ENCODE data around the gene LRP1B. TPM values are rescaled to one million over a fixed set of nuclear protein-coding genes. Genes with fewer than 3 reads are reported as not detected.
"Not testable (repeated sequence)": the region's sequence is repeated elsewhere in the genome, so short reads cannot be mapped to it uniquely, and the experiment has no call there.

Gene LRP1B
- polyA plus RNA-seq, 1 donor, result 1.0 TPM

- H3K9me3 ChIP-seq (ENCODE audit: control insufficient read depth, low read depth, low read length), result peaks cover 15% of the 10 kb centered on the region
- peak in 1 of 2 donors; percentile 26 for DNase-seq
- not testable (repeated sequence) for H3K36me3 ChIP-seq (ENCODE audit: control insufficient read depth, insufficient read depth, low read length); H3K27ac ChIP-seq (ENCODE audit: low read length); H3K27me3 ChIP-seq (ENCODE audit: control insufficient read depth, insufficient read depth, low read length); H3K4me1 ChIP-seq (ENCODE audit: control insufficient read depth, insufficient read depth, low read length); H3K4me3 ChIP-seq (ENCODE audit: low read length)
- WGBS (ENCODE audit: insufficient coverage, low lambda C conversion rate), result no CpG with 5 or more reads among the region's 4 CpGs
Measured at GRCh38 chr2:140415035-140415434, 1715.8 kb downstream of the LRP1B start.

GRCh38 chr2:140410695-140411094 is 1720.1 kb downstream of the LRP1B start:
- Histone ChIP-seq H3K4me1 (ENCODE audit: control insufficient read depth, insufficient read depth, low read length) (no peaks in the 10 kb centered on the region), H3K27me3 (ENCODE audit: control insufficient read depth, insufficient read depth, low read length) (no peaks in the 10 kb centered on the region), H3K27ac (ENCODE audit: low read length) (no peak overlapping the region), H3K36me3 (ENCODE audit: control insufficient read depth, insufficient read depth, low read length) (no peaks in the 10 kb centered on the region), H3K9me3 (ENCODE audit: control insufficient read depth, low read depth, low read length) (peaks cover 8% of the 10 kb centered on the region), H3K4me3 (ENCODE audit: low read length) (no peak overlapping the region)
- no CpG with 5 or more reads among the region's 2 CpGs for WGBS (ENCODE audit: insufficient coverage, low lambda C conversion rate)
- no peak for DNase-seq

- H3K27ac ChIP-seq (ENCODE audit: low read length), result no peak overlapping the region
- no peaks in the 10 kb centered on the region for H3K4me1 ChIP-seq (ENCODE audit: control insufficient read depth, insufficient read depth, low read length)
- WGBS (ENCODE audit: insufficient coverage, low lambda C conversion rate), result 100% methylated on average over 1 of the region's 2 CpGs
- DNase-seq, result no peak
- peaks cover 4% of the 10 kb centered on the region for H3K9me3 ChIP-seq (ENCODE audit: control insufficient read depth, low read depth, low read length)
- H3K36me3 ChIP-seq (ENCODE audit: control insufficient read depth, insufficient read depth, low read length), result no peaks in the 10 kb centered on the region
- no peak overlapping the region for H3K4me3 ChIP-seq (ENCODE audit: low read length)
- no peaks in the 10 kb centered on the region for H3K27me3 ChIP-seq (ENCODE audit: control insufficient read depth, insufficient read depth, low read length)
Measured at GRCh38 chr2:140401056-140401455, 1729.8 kb downstream of the LRP1B start.

GRCh38 chr2:140392824-140393223 is 1738.0 kb downstream of the LRP1B start:
- Histone ChIP-seq H3K27ac (ENCODE audit: low read length) (no peak overlapping the region), H3K4me1 (ENCODE audit: control insufficient read depth, insufficient read depth, low read length) (peaks cover 12% of the 10 kb centered on the region), H3K36me3 (ENCODE audit: control insufficient read depth, insufficient read depth, low read length) (no peaks in the 10 kb centered on the region), H3K9me3 (ENCODE audit: control insufficient read depth, low read depth, low read length) (no peaks in the 10 kb centered on the region), H3K4me3 (ENCODE audit: low read length) (no peak overlapping the region), H3K27me3 (ENCODE audit: control insufficient read depth, insufficient read depth, low read length) (no peaks in the 10 kb centered on the region)
- no CpG with 5 or more reads among the region's 2 CpGs for WGBS (ENCODE audit: insufficient coverage, low lambda C conversion rate)
- DNase-seq, result peak; percentile 8 to 26

GRCh38 chr2:140384946-140385345 is 1745.9 kb downstream of the LRP1B start:
- no peak for DNase-seq
- Histone ChIP-seq H3K4me3 (ENCODE audit: low read length) (no peak overlapping the region), H3K27me3 (ENCODE audit: control insufficient read depth, insufficient read depth, low read length) (no peaks in the 10 kb centered on the region), H3K27ac (ENCODE audit: low read length) (no peak overlapping the region), H3K4me1 (ENCODE audit: control insufficient read depth, insufficient read depth, low read length) (no peaks in the 10 kb centered on the region), H3K36me3 (ENCODE audit: control insufficient read depth, insufficient read depth, low read length) (no peaks in the 10 kb centered on the region), H3K9me3 (ENCODE audit: control insufficient read depth, low read depth, low read length) (no peaks in the 10 kb centered on the region)
- WGBS (ENCODE audit: insufficient coverage, low lambda C conversion rate), result no CpG with 5 or more reads among the region's 6 CpGs

GRCh38 chr2:140383781-140384180 is 1747.0 kb downstream of the LRP1B start:
- Histone ChIP-seq H3K4me3 (ENCODE audit: low read length) (no peak overlapping the region), H3K27me3 (ENCODE audit: control insufficient read depth, insufficient read depth, low read length) (no peaks in the 10 kb centered on the region), H3K36me3 (ENCODE audit: control insufficient read depth, insufficient read depth, low read length) (no peaks in the 10 kb centered on the region), H3K27ac (ENCODE audit: low read length) (no peak overlapping the region), H3K9me3 (ENCODE audit: control insufficient read depth, low read depth, low read length) (no peaks in the 10 kb centered on the region), H3K4me1 (ENCODE audit: control insufficient read depth, insufficient read depth, low read length) (no peaks in the 10 kb centered on the region)
- 88% methylated on average over 1 of the region's 4 CpGs for WGBS (ENCODE audit: insufficient coverage, low lambda C conversion rate)
- DNase-seq, result no peak

- no CpG with 5 or more reads among the region's 5 CpGs for WGBS (ENCODE audit: insufficient coverage, low lambda C conversion rate)
- Histone ChIP-seq H3K4me1 (ENCODE audit: control insufficient read depth, insufficient read depth, low read length) (no peaks in the 10 kb centered on the region), H3K27me3 (ENCODE audit: control insufficient read depth, insufficient read depth, low read length) (no peaks in the 10 kb centered on the region), H3K4me3 (ENCODE audit: low read length) (no peak overlapping the region), H3K36me3 (ENCODE audit: control insufficient read depth, insufficient read depth, low read length) (no peaks in the 10 kb centered on the region), H3K27ac (ENCODE audit: low read length) (no peak overlapping the region), H3K9me3 (ENCODE audit: control insufficient read depth, low read depth, low read length) (no peaks in the 10 kb centered on the region)
- no peak for DNase-seq
Measured at GRCh38 chr2:140376686-140377085, 1754.1 kb downstream of the LRP1B start.

GRCh38 chr2:140363131-140363530 is 1767.7 kb downstream of the LRP1B start:
- Histone ChIP-seq H3K36me3 (ENCODE audit: control insufficient read depth, insufficient read depth, low read length) (no peaks in the 10 kb centered on the region), H3K9me3 (ENCODE audit: control insufficient read depth, low read depth, low read length) (no peaks in the 10 kb centered on the region), H3K4me3 (ENCODE audit: low read length) (no peak overlapping the region), H3K4me1 (ENCODE audit: control insufficient read depth, insufficient read depth, low read length) (no peaks in the 10 kb centered on the region), H3K27ac (ENCODE audit: low read length) (no peak overlapping the region), H3K27me3 (ENCODE audit: control insufficient read depth, insufficient read depth, low read length) (no peaks in the 10 kb centered on the region)
- no peak for DNase-seq
- WGBS (ENCODE audit: insufficient coverage, low lambda C conversion rate), result no CpG with 5 or more reads among the region's 1 CpG

- Histone ChIP-seq H3K27ac (ENCODE audit: low read length) (no peak overlapping the region), H3K4me1 (ENCODE audit: control insufficient read depth, insufficient read depth, low read length) (no peaks in the 10 kb centered on the region), H3K36me3 (ENCODE audit: control insufficient read depth, insufficient read depth, low read length) (no peaks in the 10 kb centered on the region), H3K9me3 (ENCODE audit: control insufficient read depth, low read depth, low read length) (no peaks in the 10 kb centered on the region), H3K4me3 (ENCODE audit: low read length) (no peak overlapping the region), H3K27me3 (ENCODE audit: control insufficient read depth, insufficient read depth, low read length) (no peaks in the 10 kb centered on the region)
- no peak for DNase-seq
- 71% methylated on average over 1 of the region's 1 CpG for WGBS (ENCODE audit: insufficient coverage, low lambda C conversion rate)
Measured at GRCh38 chr2:140362361-140362760, 1768.5 kb downstream of the LRP1B start.

- Histone ChIP-seq H3K4me3 (ENCODE audit: low read length) (no peak overlapping the region), H3K27me3 (ENCODE audit: control insufficient read depth, insufficient read depth, low read length) (no peaks in the 10 kb centered on the region), H3K27ac (ENCODE audit: low read length) (no peak overlapping the region), H3K4me1 (ENCODE audit: control insufficient read depth, insufficient read depth, low read length) (no peaks in the 10 kb centered on the region), H3K9me3 (ENCODE audit: control insufficient read depth, low read depth, low read length) (no peaks in the 10 kb centered on the region), H3K36me3 (ENCODE audit: control insufficient read depth, insufficient read depth, low read length) (no peaks in the 10 kb centered on the region)
- no peak for DNase-seq
- WGBS (ENCODE audit: insufficient coverage, low lambda C conversion rate), result 60% methylated on average over 1 of the region's 2 CpGs
Measured at GRCh38 chr2:140359056-140359771, 1771.6 kb downstream of the LRP1B start.

GRCh38 chr2:140356697-140357096 is 1774.1 kb downstream of the LRP1B start:
- Histone ChIP-seq H3K27me3 (ENCODE audit: control insufficient read depth, insufficient read depth, low read length) (no peaks in the 10 kb centered on the region), H3K36me3 (ENCODE audit: control insufficient read depth, insufficient read depth, low read length) (no peaks in the 10 kb centered on the region), H3K27ac (ENCODE audit: low read length) (no peak overlapping the region), H3K9me3 (ENCODE audit: control insufficient read depth, low read depth, low read length) (no peaks in the 10 kb centered on the region), H3K4me3 (ENCODE audit: low read length) (no peak overlapping the region), H3K4me1 (ENCODE audit: control insufficient read depth, insufficient read depth, low read length) (no peaks in the 10 kb centered on the region)
- no CpG with 5 or more reads among the region's 1 CpG for WGBS (ENCODE audit: insufficient coverage, low lambda C conversion rate)
- DNase-seq, result no peak

All from large intestine (tissue), 3 donors.